Measurements from ENCODE around the gene PLET1. TPM values are rescaled to one million over a fixed set of nuclear protein-coding genes. Genes with fewer than 3 reads are reported as not detected.

The PLET1 gene
- polyA plus RNA-seq, 4 donors = not detected

DNA sequence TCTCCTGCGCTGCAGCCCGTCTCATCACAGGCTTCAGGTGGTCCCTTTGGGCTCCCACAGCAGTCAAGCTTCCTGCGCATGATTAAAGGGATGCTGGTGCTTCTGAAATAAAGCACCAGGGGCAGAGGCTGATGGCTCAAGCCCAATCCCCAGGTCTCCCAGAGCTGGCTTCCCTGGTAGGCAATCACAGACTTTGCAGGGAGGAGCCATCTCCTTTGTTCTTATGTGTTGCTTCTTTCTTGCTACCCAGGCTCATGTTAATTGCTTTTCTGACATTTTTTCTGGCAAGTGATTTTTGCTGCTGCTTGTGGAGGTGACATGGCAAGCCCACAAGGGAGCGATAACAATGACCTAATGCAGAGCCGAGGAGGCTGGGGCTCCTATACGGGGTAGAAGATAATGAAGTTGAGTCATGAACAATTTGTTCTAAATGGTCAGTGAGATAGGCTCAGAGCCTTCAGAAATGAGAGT, 25.2 kb upstream of the PLET1 start:
- DNase-seq (ENCODE audit: low read depth in 4 of 4, low spot score in 3 of 4) = no peak

DNA sequence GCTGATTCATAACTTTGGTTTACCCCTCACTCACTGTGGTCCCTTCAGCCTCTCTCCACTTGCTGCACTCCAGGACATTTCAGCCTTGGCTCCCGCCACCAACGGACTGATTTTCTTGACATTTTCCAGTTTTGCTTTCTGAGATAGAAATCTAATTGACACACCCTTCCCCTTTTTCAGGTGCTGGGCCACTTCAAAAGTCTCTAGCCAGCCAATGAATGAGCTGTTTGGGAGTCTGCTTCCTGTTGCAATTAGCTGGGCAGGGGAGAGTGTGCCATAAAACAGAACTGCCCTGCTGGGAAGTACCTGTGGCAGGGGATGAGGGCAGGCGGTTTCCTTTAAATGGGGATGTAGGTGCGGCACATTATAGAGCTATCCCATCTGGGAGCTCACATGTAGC, 21.1 kb upstream of the PLET1 start:
- DNase-seq (ENCODE audit: low read depth in 4 of 4, low spot score in 3 of 4) = no peak

DNA sequence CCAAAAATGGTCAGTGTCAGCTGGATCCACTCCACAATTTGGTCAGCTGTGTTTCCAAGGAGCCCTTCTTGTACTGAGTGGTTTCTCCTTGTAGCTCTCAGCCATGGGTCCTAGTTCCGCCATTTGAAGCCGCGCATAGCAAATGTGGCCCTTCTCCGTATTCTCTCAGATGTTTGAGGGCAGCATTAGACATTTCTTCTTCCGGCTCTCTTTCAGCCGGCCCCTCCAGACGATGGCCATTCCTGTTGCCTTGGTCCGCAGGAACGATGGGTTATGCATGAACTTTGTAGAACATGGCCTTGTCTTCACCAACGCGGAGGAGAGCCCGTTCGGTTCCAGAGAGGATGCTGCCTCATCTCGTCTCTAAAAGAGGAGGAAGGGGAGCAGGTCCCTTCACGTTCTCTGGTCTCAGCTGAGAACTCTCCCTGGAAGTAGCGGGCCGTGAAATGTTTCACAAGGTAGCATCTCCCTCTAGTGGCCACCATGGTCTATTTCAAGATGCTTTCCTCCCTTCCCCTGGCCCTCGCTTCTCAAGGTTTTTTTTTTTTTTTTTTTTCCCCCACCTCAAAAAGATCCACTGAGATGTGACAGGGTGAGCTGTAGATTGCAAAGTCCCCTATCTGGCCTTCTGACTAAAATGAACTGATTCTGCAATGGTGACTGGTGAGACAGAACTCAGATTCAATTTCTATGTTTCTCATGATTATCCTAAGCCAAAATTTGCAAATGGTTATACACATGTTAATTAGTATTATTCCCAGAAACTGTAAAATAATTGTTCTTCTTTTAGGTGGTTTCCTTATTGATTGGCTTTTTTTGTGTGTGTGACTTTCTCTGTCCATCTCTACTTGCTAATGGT, 19.8 kb upstream of the PLET1 start:
- DNase-seq (ENCODE audit: low read depth in 4 of 4, low spot score in 3 of 4) = peak in 3 of 4 donors; percentile 61 to 73 (median 67)

DNA sequence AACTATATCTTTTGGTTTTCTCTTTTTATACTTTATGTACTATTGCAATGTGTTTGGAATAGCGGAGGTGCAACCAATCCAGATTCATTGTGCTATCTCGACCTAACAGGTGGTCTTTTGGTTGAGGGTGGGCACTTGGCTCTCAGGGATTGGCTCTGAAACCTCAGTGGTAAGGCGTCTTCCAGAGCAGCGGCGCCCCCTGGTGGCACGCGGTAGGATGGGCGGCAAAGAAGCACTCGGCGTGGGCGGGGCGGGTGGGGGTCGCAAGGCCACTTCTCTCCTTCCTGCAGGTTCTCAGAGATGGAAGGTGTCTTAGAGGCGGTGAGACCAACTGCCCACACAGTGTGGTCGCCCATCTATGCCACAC, 19.2 kb upstream of the PLET1 start:
- no peak for DNase-seq (ENCODE audit: low read depth in 4 of 4, low spot score in 3 of 4)

DNA sequence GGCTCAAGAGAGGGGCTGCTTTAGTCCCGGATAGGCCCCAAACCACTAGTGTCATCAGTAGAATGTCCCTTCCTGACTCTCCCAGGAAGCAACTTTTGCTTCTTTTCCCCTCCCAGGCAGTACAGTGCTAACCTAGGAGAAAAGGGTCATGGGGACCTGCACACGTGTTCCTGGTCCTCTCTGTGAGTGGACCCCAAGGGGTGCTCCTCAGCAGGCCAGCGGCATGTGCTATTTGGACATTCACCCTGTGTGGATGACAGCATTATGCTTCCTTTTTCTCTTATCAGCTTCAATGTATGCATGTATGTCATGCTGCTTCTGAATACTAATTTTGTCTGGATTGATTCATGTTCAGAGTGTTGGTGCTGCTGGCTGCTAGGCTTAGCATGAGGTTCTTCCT, 18.1 kb upstream of the PLET1 start:
- DNase-seq (ENCODE audit: low read depth in 4 of 4, low spot score in 3 of 4) = no peak

DNA sequence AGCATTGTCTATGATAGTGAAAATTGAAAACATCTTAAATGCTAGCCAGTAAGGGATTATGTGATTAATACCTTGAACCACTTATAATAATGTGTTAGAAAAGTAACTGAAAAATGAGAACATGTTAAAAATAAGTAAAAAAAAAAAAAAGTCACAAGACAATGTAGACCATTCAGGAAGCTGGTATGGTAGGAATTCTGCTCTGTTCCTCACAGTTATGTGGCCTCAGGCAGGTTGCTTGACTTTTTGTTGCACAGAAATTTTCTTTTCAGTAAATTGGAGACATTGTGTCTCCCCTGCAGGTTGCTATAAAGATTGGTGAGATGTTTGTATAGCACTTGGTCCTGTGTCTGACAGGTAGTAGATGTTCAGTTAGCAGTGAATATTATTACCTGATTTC, 17.3 kb upstream of the PLET1 start:
- DNase-seq (ENCODE audit: low read depth in 4 of 4, low spot score in 3 of 4) = no peak

DNA sequence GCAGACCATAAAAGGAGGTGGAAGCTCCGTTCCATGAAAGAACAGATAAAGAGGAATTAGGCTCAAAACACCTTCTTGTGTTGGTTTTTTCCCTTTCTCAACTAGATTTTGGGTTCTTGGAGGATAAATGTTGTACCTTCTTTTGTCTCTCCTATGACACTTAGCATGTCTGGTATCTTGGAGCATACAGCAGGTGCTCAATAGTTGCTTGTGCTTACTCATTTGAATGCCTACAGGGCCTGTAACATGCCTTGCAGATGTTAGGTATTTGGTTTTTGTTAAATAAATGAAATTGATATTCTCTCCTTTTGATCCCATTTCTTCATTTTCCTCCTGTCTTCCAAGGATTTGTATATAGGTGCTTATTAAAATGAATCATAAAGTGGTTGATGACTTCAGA, 16.4 kb upstream of the PLET1 start:
- DNase-seq (ENCODE audit: low read depth in 4 of 4, low spot score in 3 of 4) = no peak

DNA sequence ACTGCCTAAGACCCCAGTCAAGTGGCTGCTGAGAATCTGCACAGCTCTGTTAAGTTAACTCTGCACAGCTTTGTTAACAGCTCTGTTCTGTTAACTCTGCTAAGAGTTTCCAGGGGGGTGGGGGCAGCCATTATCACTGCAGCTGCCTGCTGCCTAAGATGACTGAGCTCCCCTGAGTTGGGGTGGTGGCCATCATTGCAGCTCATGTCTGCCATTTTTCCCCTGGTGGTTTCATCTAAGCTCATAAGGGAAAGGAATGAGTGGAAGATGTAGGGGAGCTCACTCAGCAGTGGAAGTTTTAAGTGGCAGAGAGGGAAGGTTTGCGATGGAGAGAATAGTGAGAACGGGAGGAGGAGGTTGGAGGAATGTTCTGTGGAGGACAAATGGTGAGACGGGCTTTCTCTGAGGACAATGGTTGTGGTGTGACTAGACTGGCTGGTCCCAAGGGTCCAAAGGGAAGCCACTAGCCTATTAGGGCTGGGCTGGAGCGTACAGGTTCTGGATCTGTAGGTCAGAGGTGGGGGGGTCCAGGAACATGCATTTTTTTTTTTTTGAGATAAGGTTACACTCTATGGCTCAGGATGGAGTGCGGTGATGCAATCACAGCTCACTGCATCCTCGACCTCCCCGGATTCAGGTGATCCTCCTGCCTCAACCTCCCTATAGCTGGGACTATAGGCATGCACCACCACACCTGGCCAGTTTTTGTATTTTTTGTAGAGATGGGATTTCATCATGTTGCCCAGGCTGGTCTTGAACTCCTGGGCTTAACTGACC, 13.5 kb upstream of the PLET1 start:
- DNase-seq (ENCODE audit: low read depth in 4 of 4, low spot score in 3 of 4) = no peak

DNA sequence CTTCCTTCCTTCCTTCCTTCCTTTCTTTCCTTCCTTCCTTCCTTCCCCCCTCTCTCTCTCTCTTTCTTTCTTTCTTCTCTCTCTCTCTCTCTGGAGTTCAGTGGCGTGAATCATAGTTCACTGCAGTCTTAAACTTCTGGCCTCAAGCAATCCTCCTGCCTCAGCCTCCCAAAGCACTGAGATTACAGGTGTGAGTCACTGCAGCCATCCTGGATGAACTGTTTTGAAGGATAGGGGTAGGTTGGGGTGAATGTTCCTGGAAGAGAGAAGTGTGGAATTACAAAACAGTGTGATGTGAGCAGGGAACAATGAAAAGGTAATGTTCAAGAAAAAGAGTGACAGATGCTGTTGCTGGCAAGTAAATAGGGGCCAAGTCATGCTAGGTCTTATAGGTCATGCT, 12.4 kb upstream of the PLET1 start:
- DNase-seq (ENCODE audit: low read depth in 4 of 4, low spot score in 3 of 4) = no peak

DNA sequence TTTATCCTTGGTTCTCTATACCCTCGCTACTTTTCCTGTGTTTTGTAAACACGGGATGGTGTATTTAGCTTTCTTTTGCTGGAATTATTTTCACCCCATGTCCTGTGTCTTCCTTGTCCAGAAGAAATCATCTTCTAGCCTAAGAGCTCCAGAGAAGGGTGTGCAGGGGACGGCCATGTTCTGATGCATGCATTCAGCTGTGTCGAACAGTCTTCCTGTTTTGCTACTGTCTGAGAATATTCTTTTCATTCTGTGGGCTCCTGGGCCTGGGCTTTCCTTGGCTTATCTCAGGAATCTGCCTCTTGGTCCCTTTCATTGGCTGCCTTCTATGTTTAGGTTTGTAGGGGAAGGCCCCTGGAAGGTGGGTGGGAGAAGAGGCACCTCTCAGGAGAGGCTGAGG, 10.6 kb upstream of the PLET1 start:
- DNase-seq (ENCODE audit: low read depth in 4 of 4, low spot score in 3 of 4) = no peak

DNA sequence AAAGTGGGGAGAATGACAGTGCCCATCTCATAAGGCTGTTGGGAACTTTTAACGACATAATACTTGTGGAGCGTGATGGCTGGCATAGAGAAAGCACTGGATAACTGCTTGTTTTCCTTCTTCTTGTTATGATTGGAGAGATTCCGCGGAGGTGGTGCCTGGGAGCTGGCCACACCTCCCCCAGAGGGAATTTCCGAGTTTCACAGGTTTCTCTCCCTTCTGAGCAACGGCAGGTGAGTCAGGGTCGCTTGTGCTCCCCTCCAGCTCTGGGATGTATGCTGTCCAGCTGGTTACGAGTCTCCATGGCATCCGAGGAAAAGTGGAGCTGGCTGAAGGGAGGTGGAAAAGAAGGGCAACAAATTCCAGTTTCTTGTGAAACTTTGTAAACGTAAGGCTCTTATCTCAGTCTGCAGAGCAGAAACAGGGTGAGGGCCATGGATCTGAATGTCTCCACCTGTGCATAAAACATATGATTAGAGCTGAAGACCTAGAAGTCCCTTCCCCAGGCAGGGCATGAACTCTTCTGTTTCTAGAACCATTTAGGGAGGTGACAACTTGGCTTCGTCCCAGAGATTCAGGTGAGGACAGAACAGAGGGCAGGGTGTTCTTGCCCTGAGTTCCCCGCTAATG, 10.0 kb upstream of the PLET1 start:
- DNase-seq (ENCODE audit: low read depth in 4 of 4, low spot score in 3 of 4) = no peak

DNA sequence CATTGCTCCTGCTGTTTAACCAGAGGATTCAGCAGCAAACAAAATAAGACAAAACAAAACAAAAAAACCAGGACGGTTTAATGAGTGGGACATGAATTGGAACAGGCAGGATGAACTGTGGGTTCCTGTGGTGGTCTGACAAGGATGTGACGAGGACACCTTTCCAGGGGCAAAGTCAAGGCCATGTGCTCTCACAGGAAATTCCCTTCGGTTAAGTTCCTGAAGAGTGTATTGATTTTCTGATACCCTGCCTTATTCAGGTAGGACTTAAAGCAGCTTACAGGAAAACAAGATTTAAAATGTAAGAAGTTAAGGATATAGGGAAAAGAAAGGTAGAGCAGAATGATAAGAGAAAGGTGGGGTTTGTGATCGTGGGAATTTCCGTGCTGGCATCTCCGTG, 8.5 kb upstream of the PLET1 start:
- no peak for DNase-seq (ENCODE audit: low read depth in 4 of 4, low spot score in 3 of 4)

DNA sequence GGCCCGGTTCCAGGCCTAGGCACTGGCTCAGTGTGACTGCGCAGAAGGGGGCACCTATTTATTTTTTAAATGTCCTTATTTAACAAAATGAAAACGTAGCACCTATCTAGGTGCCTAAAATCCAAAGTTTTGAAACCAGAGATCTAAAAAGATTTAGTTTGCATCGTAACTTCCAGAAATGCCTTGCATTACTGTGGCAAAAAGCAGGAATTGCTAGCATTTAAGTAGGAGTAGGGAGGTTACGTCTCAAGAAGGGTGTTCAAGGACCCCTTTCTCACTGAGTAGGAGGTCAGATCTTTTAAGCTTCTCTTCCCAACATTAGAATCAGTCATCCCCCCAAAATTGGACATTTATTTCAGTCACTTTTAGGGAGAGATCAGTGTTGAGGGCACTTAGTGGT, 7.7 kb upstream of the PLET1 start:
- DNase-seq (ENCODE audit: low read depth in 4 of 4, low spot score in 3 of 4) = no peak

DNA sequence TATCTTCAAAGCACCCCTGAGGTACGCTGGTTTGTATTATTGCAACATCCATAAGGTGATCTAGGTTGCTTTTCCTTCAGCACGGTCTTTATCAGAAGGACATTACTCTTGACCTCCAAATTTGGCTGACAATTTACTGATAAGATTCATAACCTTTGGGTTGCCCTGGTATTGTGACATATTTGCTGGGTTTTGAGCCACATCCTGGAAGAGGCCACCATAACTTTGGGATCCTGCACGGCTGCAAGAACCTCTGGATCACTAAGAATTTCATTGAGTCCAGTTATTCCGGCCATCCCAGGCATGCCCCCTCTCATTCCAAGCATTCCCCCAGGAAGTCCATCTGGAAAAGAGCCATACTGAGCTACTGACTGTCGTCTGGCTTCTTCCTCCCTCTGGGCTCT, 6.5 kb upstream of the PLET1 start:
- DNase-seq (ENCODE audit: low read depth in 4 of 4, low spot score in 3 of 4) = no peak

DNA sequence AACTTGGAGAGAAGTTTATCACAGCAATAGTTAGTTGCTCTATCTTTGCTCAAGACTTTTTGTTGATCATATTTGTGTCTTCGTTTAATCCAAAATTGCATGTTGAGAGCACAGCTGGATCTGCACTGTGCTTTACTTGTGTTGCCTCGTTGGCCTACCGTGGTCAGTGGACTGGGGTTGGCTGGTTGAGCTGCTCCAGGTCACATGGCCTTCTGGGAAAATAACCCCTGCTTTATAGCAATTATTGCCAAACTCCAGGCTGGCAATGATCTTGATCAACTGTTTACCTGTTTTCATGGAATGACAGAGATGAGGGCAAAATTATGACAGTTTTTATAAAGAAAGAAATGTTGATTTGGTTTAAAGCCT, 5.7 kb upstream of the PLET1 start:
- no peak for DNase-seq (ENCODE audit: low read depth in 4 of 4, low spot score in 3 of 4)

DNA sequence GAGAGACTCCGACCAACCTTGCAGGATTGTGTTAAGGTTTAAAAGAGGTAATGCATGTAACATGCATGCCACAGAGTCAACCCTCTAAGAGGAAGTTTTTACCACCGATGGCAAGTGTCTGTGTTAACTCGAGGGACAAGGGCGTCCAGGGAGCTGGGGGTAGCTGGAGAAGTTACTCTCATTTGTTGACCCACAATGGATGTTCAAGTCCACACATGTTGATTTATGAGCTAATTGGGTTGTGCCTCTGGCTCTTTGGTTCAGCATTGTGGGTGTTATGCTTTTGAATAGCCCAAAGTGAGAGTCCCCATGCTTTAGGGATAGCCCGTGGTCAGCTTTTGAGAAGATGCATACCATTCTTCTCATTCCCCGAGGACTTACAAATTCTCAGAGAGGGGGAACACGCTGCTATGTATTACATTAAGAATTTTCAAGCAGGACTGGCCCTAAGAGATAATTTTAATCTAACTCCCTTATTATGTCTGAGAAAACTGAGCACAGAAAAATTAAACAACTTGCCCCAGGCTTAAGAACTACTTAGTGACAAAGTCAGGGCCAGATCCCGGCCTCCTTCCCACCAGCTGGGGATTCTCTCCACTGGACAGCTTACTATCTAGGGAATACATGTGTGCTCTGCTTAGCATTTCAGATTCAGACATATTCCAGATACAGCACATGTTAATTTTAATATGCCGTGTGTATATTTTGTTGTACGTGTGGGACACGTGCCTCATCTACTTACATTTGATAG, 5.2 kb upstream of the PLET1 start:
- DNase-seq (ENCODE audit: low read depth in 4 of 4, low spot score in 3 of 4) = no peak

DNA sequence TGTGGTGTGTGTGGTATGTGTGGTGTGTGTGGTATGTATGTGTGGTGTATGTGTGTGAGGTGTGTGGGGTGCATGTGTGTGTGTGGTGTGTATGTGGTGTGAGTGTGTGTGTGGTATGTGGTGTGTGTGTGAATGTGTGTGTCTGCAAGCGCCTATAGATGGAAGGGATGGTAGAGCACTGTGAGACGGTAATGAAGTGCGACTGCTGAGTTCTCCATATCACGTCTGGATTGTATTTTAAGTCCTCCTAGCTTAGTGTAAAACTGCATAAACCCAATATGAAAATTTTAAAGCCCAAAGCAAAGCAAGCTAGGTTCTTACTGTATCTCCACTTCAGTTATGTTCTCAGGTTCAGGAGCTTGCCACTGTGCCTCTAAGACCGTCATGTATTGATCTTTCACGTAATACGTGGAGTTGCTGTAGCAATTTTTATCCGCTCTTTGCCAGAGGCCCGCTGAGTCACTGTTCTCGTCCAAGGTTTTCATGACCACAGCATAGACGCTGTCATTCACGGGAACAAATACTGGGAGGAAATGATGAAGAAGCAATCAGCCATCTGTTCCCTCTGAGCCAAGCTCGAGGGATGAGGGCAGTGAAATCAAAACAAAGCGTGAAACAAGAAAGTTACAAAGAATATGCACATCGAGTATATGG, 5.5 kb downstream of the PLET1 start:
- DNase-seq (ENCODE audit: low read depth in 4 of 4, low spot score in 3 of 4) = no peak

DNA sequence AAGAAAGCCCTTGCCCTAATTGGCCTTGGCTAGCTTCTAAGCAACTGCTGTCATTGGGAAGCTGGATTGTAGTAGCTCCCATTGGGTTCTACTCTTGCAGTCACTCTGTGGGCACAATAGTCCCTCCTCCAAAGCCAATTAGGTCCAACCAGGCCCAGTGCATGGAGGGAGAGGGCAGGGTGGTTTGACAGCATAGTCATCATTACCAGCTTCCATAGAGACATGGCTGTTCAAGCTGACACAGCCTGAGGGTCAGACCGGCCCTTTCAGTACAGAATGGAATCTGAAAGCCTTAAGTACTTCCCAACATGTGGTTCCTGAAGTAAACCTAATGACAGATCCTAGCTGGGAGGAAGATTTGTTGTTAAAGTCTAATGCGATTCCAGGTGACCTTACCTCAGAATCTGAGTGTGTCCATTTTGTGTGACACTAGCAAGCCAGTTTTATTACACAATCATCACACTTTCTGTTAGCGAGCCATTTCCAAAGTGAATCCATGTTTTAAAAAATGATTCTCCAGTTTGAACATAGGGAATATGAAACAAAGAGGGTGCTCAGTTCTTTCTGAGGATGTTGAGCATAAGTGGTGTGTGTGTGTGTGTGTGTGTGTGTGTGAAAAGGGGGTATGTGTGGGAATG, 6.9 kb downstream of the PLET1 start:
- no peak for DNase-seq (ENCODE audit: low read depth in 4 of 4, low spot score in 3 of 4)

DNA sequence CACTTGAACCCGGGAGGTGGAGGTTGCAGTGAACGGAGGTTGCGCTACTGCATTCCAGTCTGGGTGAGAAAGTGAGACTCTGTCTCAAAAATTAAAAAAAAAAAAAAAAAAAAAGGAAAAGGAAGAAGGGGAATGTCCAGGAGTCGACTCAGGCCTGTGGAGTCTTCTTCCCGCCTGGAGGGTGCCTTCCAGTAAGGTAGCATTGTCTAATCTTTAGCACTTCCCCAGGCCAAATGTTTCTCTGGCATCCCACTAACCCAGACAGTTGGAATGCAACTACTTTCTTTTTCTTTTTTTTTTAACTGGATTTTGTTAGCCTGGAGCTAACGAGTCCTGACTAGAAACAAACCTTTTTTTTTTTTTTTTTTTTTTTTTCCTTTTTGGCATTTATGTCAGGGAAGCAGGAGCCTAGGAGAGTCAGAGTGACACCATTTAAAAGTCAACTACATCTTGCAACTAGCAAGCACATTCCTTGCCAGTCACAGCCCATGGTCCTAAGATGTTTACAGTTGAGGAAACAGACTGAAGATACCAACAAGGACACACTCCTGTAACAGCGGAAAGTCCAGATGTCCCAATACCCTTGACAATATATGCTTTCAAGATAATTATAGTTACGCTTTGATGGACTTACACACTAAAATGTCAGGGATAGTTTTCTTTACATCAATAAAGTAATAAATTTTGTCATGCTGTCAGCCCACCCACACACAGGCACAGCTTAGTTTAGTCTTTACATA, 10.6 kb downstream of the PLET1 start:
- DNase-seq (ENCODE audit: low read depth in 4 of 4, low spot score in 3 of 4) = peak in 1 of 4 donors; percentile 2

Measured in left renal pelvis (tissue), 4 donors.